Measurements from ENCODE around the gene TACR1. TPM values are rescaled to one million over a fixed set of nuclear protein-coding genes. Genes with fewer than 3 reads are reported as not detected.
"Not testable (repeated sequence)": the region's sequence is repeated elsewhere in the genome, so short reads cannot be mapped to it uniquely, and the experiment has no call there.

The TACR1 gene
- not detected in 2 replicates for total RNA-seq (2012; rRNA removed)

GRCh38 chr2:75199428-75200011 lies at the start of gene TACR1:
Gene TACR1 (minus strand): TSS chr2:75199520. CDS start chr2:75198934, 586 bp downstream.
- Histone ChIP-seq H3K36me3 (ENCODE audit: insufficient read depth, low read length) (no peaks in the 10 kb centered on the region), H3K9ac (ENCODE audit: low read depth, low read length) (no peak within 1 kb of the TSS), H3K4me3 (ENCODE audit: low read length) (peak within 1 kb of the TSS; percentile 65), H3K4me1 (ENCODE audit: control insufficient read depth, insufficient read depth, low read length) (peaks cover 20% of the 10 kb centered on the region), H3K4me2 (ENCODE audit: low read length) (peak within 1 kb of the TSS; percentile 100), H3K27me3 (ENCODE audit: control insufficient read depth, insufficient read depth, low read length) (peaks cover 74% of the 10 kb centered on the region), H3K9me3 (replicated peaks; ENCODE audit: low read length) (no peaks in the 10 kb centered on the region)

- not testable (repeated sequence) for H3K9me3 ChIP-seq (replicated peaks; ENCODE audit: low read length); H3K27me3 ChIP-seq (ENCODE audit: control insufficient read depth, insufficient read depth, low read length); H3K4me3 ChIP-seq (ENCODE audit: low read length); H3K36me3 ChIP-seq (ENCODE audit: insufficient read depth, low read length); H3K4me1 ChIP-seq (ENCODE audit: control insufficient read depth, insufficient read depth, low read length); H3K4me2 ChIP-seq (ENCODE audit: low read length); H3K9ac ChIP-seq (ENCODE audit: low read depth, low read length)
These were observed 49.3 kb upstream of the TACR1 start for GRCh38 chr2:75248581-75248980.

- Histone ChIP-seq H3K4me3 (ENCODE audit: low read length) (no peak overlapping the region), H3K36me3 (ENCODE audit: insufficient read depth, low read length) (no peaks in the 10 kb centered on the region), H3K4me2 (ENCODE audit: low read length) (no peak overlapping the region), H3K9me3 (replicated peaks; ENCODE audit: low read length) (peaks cover 3% of the 10 kb centered on the region), H3K9ac (ENCODE audit: low read depth, low read length) (no peak overlapping the region), H3K4me1 (ENCODE audit: control insufficient read depth, insufficient read depth, low read length) (no peaks in the 10 kb centered on the region), H3K27me3 (ENCODE audit: control insufficient read depth, insufficient read depth, low read length) (no peaks in the 10 kb centered on the region)
These were observed 47.3 kb upstream of the TACR1 start for GRCh38 chr2:75246441-75247167.

- H3K4me1 ChIP-seq (ENCODE audit: control insufficient read depth, insufficient read depth, low read length) = peaks cover 22% of the 10 kb centered on the region
- H3K27me3 ChIP-seq (ENCODE audit: control insufficient read depth, insufficient read depth, low read length) = no peaks in the 10 kb centered on the region
- H3K9ac ChIP-seq (ENCODE audit: low read depth, low read length) = no peak overlapping the region
- H3K9me3 ChIP-seq (replicated peaks; ENCODE audit: low read length) = no peaks in the 10 kb centered on the region
- H3K36me3 ChIP-seq (ENCODE audit: insufficient read depth, low read length) = no peaks in the 10 kb centered on the region
- H3K4me2 ChIP-seq (ENCODE audit: low read length) = no peak overlapping the region
- no peak overlapping the region for H3K4me3 ChIP-seq (ENCODE audit: low read length)
These were observed 43.9 kb upstream of the TACR1 start for GRCh38 chr2:75243219-75243618.

GRCh38 chr2:75241696-75242095 lies 42.4 kb upstream of the TACR1 start:
- H3K4me2 ChIP-seq (ENCODE audit: low read length) = no peak overlapping the region
- H3K36me3 ChIP-seq (ENCODE audit: insufficient read depth, low read length) = no peaks in the 10 kb centered on the region
- no peak overlapping the region for H3K4me3 ChIP-seq (ENCODE audit: low read length)
- no peak overlapping the region for H3K9ac ChIP-seq (ENCODE audit: low read depth, low read length)
- H3K4me1 ChIP-seq (ENCODE audit: control insufficient read depth, insufficient read depth, low read length) = peaks cover 22% of the 10 kb centered on the region
- H3K9me3 ChIP-seq (replicated peaks; ENCODE audit: low read length) = no peaks in the 10 kb centered on the region
- no peaks in the 10 kb centered on the region for H3K27me3 ChIP-seq (ENCODE audit: control insufficient read depth, insufficient read depth, low read length)

- no peaks in the 10 kb centered on the region for H3K9me3 ChIP-seq (replicated peaks; ENCODE audit: low read length)
- H3K4me1 ChIP-seq (ENCODE audit: control insufficient read depth, insufficient read depth, low read length) = peaks cover 22% of the 10 kb centered on the region
- peak overlapping the region; percentile 76 for H3K4me2 ChIP-seq (ENCODE audit: low read length)
- H3K9ac ChIP-seq (ENCODE audit: low read depth, low read length) = peak overlapping the region; percentile 76
- peak overlapping the region; percentile 58 for H3K4me3 ChIP-seq (ENCODE audit: low read length)
- H3K27me3 ChIP-seq (ENCODE audit: control insufficient read depth, insufficient read depth, low read length) = no peaks in the 10 kb centered on the region
- no peaks in the 10 kb centered on the region for H3K36me3 ChIP-seq (ENCODE audit: insufficient read depth, low read length)
These were observed 39.5 kb upstream of the TACR1 start for GRCh38 chr2:75238670-75239330.

GRCh38 chr2:75237296-75237695 lies 38.0 kb upstream of the TACR1 start:
- Histone ChIP-seq H3K27me3 (ENCODE audit: control insufficient read depth, insufficient read depth, low read length) (no peaks in the 10 kb centered on the region), H3K4me1 (ENCODE audit: control insufficient read depth, insufficient read depth, low read length) (peaks cover 22% of the 10 kb centered on the region), H3K9ac (ENCODE audit: low read depth, low read length) (no peak overlapping the region), H3K36me3 (ENCODE audit: insufficient read depth, low read length) (no peaks in the 10 kb centered on the region), H3K4me2 (ENCODE audit: low read length) (no peak overlapping the region), H3K4me3 (ENCODE audit: low read length) (no peak overlapping the region), H3K9me3 (replicated peaks; ENCODE audit: low read length) (no peaks in the 10 kb centered on the region)

GRCh38 chr2:75233965-75234364 lies 34.6 kb upstream of the TACR1 start:
- no peak overlapping the region for H3K4me3 ChIP-seq (ENCODE audit: low read length)
- H3K4me1 ChIP-seq (ENCODE audit: control insufficient read depth, insufficient read depth, low read length) = peaks cover 8% of the 10 kb centered on the region
- H3K4me2 ChIP-seq (ENCODE audit: low read length) = no peak overlapping the region
- no peaks in the 10 kb centered on the region for H3K9me3 ChIP-seq (replicated peaks; ENCODE audit: low read length)
- H3K27me3 ChIP-seq (ENCODE audit: control insufficient read depth, insufficient read depth, low read length) = no peaks in the 10 kb centered on the region
- no peaks in the 10 kb centered on the region for H3K36me3 ChIP-seq (ENCODE audit: insufficient read depth, low read length)
- H3K9ac ChIP-seq (ENCODE audit: low read depth, low read length) = no peak overlapping the region

- Histone ChIP-seq H3K27me3 (ENCODE audit: control insufficient read depth, insufficient read depth, low read length) (no peaks in the 10 kb centered on the region), H3K4me1 (ENCODE audit: control insufficient read depth, insufficient read depth, low read length) (peaks cover 10% of the 10 kb centered on the region), H3K4me3 (ENCODE audit: low read length) (no peak overlapping the region), H3K36me3 (ENCODE audit: insufficient read depth, low read length) (no peaks in the 10 kb centered on the region), H3K9me3 (replicated peaks; ENCODE audit: low read length) (no peaks in the 10 kb centered on the region), H3K9ac (ENCODE audit: low read depth, low read length) (no peak overlapping the region), H3K4me2 (ENCODE audit: low read length) (no peak overlapping the region)
These were observed 27.3 kb upstream of the TACR1 start for GRCh38 chr2:75226617-75227016.

- H3K9ac ChIP-seq (ENCODE audit: low read depth, low read length) = no peak overlapping the region
- no peaks in the 10 kb centered on the region for H3K27me3 ChIP-seq (ENCODE audit: control insufficient read depth, insufficient read depth, low read length)
These were observed 26.8 kb upstream of the TACR1 start for GRCh38 chr2:75226099-75226498.

GRCh38 chr2:75224636-75225094 lies 25.3 kb upstream of the TACR1 start:
- no peak overlapping the region for H3K9ac ChIP-seq (ENCODE audit: low read depth, low read length)

More at GRCh38 chr2:75226099-75226498, 26.8 kb upstream of the TACR1 start:
- Histone ChIP-seq H3K36me3 (ENCODE audit: insufficient read depth, low read length) (no peaks in the 10 kb centered on the region), H3K4me2 (ENCODE audit: low read length) (no peak overlapping the region), H3K4me3 (ENCODE audit: low read length) (no peak overlapping the region), H3K9me3 (replicated peaks; ENCODE audit: low read length) (no peaks in the 10 kb centered on the region), H3K4me1 (ENCODE audit: control insufficient read depth, insufficient read depth, low read length) (peaks cover 11% of the 10 kb centered on the region)

More at GRCh38 chr2:75224636-75225094, 25.3 kb upstream of the TACR1 start:
- H3K4me3 ChIP-seq (ENCODE audit: low read length) = no peak overlapping the region
- H3K27me3 ChIP-seq (ENCODE audit: control insufficient read depth, insufficient read depth, low read length) = no peaks in the 10 kb centered on the region
- peaks cover 11% of the 10 kb centered on the region for H3K4me1 ChIP-seq (ENCODE audit: control insufficient read depth, insufficient read depth, low read length)
- H3K36me3 ChIP-seq (ENCODE audit: insufficient read depth, low read length) = no peaks in the 10 kb centered on the region
- no peak overlapping the region for H3K4me2 ChIP-seq (ENCODE audit: low read length)
- H3K9me3 ChIP-seq (replicated peaks; ENCODE audit: low read length) = no peaks in the 10 kb centered on the region
